H1 (cell line): ENCODE measurements around the gene ATP2B3. TPM values are rescaled to one million over a fixed set of nuclear protein-coding genes. Genes with fewer than 3 reads are reported as not detected.

Source experiments
- USF2 ChIP-seq: IDR thresholded peaks from 2 replicates; pipeline ENCODE4 v1.6.1; 2011; ENCODE audit warnings: low read length, improper control_type of control experiment
- polyA plus RNA-seq, 7 experiments: library from polyadenylated mRNA; depleted of rRNA in 3 of 7; stranded (reverse) in 5 of 7; unstranded in 2 of 7; fragments of >200 nt in 5 of 7; fragments of 200-250 nt in 2 of 7; gene quantifications; 1 replicate in 5 of 7; 2 replicates in 1 of 7; 4 replicates in 1 of 7; pipeline versions ENCODE4 v1.2.1 to v1.2.3, GENCODE V29; 2011 to 2013; ENCODE audit warnings: missing spikeins in 2 of 7, mixed read lengths in 2 of 7
- total RNA-seq: library from RNA; stranded (reverse); fragmentation: NEBNext Ultra II Directional; extraction: Animal tissue kit (Norgen Biotek cat#: 25700); gene quantifications from 2 replicates; pipeline ENCODE4 v1.2.1, GENCODE V29; 2021

Gene ATP2B3
- total and polyA plus RNA-seq, 2 of the 8 experiments (the other 6 are each of a cell fraction or from before 2014, with no cell fraction given), result 0.14 to 0.19 TPM

- no peak for TF ChIP-seq USF2
Measured at GRCh38 chrX:153471663-153472280, 45.7 kb upstream of the ATP2B3 start (continued).
